Karpas-422 (cell line): Measurements from ENCODE around the gene MESP2. TPM values are rescaled to one million over a fixed set of nuclear protein-coding genes. Genes with fewer than 3 reads are reported as not detected.

Experiments
- DNase-seq: peaks from one replicate; pipeline ENCODE4 v3.0.0-alpha.2; 2015
- H2AFZ ChIP-seq: fragments of 200-600 bp; sonication (generic); 2 replicates; pipeline ENCODE4 v1.6.1; 2014; ENCODE audit warnings: antibody characterized with exemption, low read length, mixed read lengths
- H3K27ac ChIP-seq: fragments of 200-600 bp; sonication (generic); 2 replicates; pipeline ENCODE4 v1.5.1; 2014; ENCODE audit warnings: mild to moderate bottlenecking, low read length, moderate library complexity
- H3K27me3 ChIP-seq: fragments of 200-600 bp; sonication (generic); 2 replicates; pipeline ENCODE4 v1.6.1; 2014; ENCODE audit warnings: low read length, mixed read lengths
- H3K36me3 ChIP-seq: fragments of 200-600 bp; sonication (generic); 2 replicates; pipeline ENCODE4 v1.6.1; 2014; ENCODE audit warnings: low read length, mixed read lengths; ENCODE audit not compliant: insufficient read depth
- H3K4me1 ChIP-seq: fragments of 200-600 bp; sonication (generic); 2 replicates; pipeline ENCODE4 v1.6.1; 2014; ENCODE audit warnings: mild to moderate bottlenecking, low read length, mixed read lengths
- H3K4me2 ChIP-seq: fragments of 200-600 bp; sonication (generic); 2 replicates; pipeline ENCODE4 v1.6.1; 2014; ENCODE audit warnings: low read length, low read depth, mild to moderate bottlenecking; ENCODE audit not compliant: poor library complexity, severe bottlenecking
- H3K4me3 ChIP-seq: fragments of 200-600 bp; sonication (generic); 2 replicates; pipeline ENCODE4 v1.5.1; 2014; ENCODE audit warnings: mild to moderate bottlenecking, antibody characterized with exemption, low read length, mixed read lengths
- H3K79me2 ChIP-seq: fragments of 200-600 bp; sonication (generic); 2 replicates; pipeline ENCODE4 v1.6.1; 2014; ENCODE audit warnings: mild to moderate bottlenecking, low read length, mixed read lengths
- H3K9ac ChIP-seq: fragments of 200-600 bp; sonication (generic); 2 replicates; pipeline ENCODE4 v1.6.0; 2014; ENCODE audit warnings: low read length
- H3K9me2 ChIP-seq: fragments of 200-600 bp; sonication (generic), shearing (Covaris generic); replicated peaks from 2 replicates; pipeline ENCODE4 v1.6.0; 2014; ENCODE audit warnings: mild to moderate bottlenecking, low read length, moderate library complexity; ENCODE audit not compliant: insufficient read depth
- H3K9me3 ChIP-seq: fragments of 300-700, 200-600 bp; sonication (generic); 2 replicates; pipeline ENCODE4 v1.6.1; 2014; ENCODE audit warnings: low read length, mixed read lengths
- H4K20me1 ChIP-seq: fragments of 200-600 bp; sonication (generic); 2 replicates; pipeline ENCODE4 v1.6.1; 2014; ENCODE audit warnings: mild to moderate bottlenecking, antibody characterized with exemption, low read length, low read depth; ENCODE audit not compliant: insufficient read depth
- total RNA-seq: library from RNA; depleted of rRNA; stranded (reverse); fragments of >200 nt; shearing (Covaris generic); gene quantifications from 2 replicates; pipeline ENCODE4 v1.2.3, GENCODE V29; 2014; ENCODE audit warnings: low replicate concordance

MESP2 gene
- total RNA-seq, 1 experiment from 2014 or later, result not detected

DNA sequence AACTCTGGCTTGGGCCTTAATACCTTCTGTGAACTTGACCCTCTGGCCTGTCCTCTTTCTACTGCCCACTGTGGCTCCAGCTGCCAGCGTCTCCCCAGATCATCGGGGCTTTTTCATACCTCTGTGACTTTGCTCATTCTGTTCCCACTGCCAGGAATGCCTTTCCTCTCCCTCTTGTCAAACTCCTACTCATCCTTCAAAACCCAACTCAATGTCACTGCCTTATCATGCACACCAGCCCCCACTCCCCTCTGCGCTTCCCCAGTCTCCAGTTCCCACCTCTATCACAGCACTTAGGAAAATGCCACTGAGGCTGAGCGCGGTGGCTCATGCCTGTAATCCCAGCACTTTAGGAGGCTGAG, 33.6 kb downstream of the MESP2 start:
- H3K9me3 ChIP-seq, result no peaks in the 10 kb centered on the region
- H4K20me1 ChIP-seq, result no peaks in the 10 kb centered on the region
- DNase-seq, result no peak
- H3K4me3 ChIP-seq, result no peak overlapping the region
- H3K79me2 ChIP-seq, result no peaks in the 10 kb centered on the region
- H3K4me1 ChIP-seq, result no peaks in the 10 kb centered on the region
- H3K36me3 ChIP-seq, result no peaks in the 10 kb centered on the region
- H3K9me2 ChIP-seq, result no peaks in the 10 kb centered on the region
- no peak overlapping the region for H2AFZ ChIP-seq
- no peaks in the 10 kb centered on the region for H3K27me3 ChIP-seq
- H3K4me2 ChIP-seq, result no peak overlapping the region
- no peak overlapping the region for H3K27ac ChIP-seq
- H3K9ac ChIP-seq, result no peak overlapping the region

DNA sequence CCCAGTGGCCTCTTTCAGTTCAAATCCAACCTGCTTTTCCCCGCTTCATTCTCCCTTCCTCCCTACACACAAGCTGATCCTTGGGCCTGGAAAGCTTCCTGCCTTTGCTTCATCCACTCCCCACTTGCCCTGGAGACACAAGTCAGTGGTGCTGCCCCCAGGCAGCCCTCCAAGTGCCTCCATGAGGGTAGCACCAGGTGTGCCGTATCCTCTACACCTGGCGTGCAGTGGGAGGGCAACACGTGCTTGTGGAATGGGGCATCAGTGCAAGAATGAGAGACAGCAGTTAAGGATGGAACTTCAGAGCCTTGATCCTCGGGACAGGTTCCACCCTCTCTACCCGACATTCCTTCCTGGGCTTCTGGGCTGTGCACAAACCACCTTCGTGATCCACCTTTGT, 34.7 kb downstream of the MESP2 start:
- Histone ChIP-seq H3K4me3 (no peak overlapping the region), H3K9ac (no peak overlapping the region), H3K9me2 (no peaks in the 10 kb centered on the region), H3K27me3 (no peaks in the 10 kb centered on the region), H3K79me2 (no peaks in the 10 kb centered on the region), H3K27ac (no peak overlapping the region), H3K4me2 (no peak overlapping the region), H4K20me1 (no peaks in the 10 kb centered on the region), H3K36me3 (no peaks in the 10 kb centered on the region), H3K9me3 (no peaks in the 10 kb centered on the region; the same call in 1 of the 2 replicates), H2AFZ (no peak overlapping the region), H3K4me1 (no peaks in the 10 kb centered on the region)
- no peak for DNase-seq

DNA sequence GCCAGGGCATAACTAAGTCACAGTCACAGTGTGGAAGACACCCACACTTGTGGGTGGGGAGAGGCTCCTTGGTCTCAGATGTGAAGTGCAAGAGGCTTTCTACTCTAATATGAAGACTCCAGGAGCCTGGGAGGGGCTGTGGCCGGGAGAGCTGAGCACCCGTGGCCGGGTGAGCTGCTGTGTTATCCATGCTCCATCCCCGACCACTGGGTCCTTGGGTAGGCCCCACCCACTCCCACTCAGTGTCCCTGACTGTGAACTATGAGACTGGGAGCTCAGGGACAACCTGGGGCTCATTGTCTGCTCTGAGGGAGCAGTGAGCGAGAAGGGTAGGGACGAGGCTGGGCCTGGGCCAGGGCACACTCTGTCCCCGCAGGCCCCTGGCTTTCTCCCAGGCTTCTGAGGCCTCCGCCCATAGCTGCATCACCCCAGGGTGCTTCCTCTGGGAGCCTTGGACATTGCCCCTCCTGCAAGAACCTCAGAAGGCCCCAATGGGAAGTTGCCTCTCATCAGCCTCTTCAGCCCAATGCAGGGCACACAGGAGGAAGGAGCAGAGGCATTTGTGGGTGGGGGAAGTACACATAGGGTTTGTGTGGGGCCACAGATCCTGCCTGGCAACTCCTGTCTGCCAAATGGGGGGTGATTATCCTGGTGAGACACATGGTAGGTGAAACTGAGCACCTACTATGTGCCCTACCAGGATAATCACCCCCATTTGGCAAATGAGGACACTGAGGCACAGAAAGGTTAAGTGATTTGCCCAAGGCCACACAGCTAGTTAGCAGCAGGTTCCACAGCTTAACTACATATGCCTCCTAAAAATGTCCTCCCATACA, 36.1 kb downstream of the MESP2 start:
- H3K79me2 ChIP-seq, result no peaks in the 10 kb centered on the region
- H3K27ac ChIP-seq, result no peak overlapping the region
- no peaks in the 10 kb centered on the region for H3K9me2 ChIP-seq
- H4K20me1 ChIP-seq, result no peaks in the 10 kb centered on the region
- no peak overlapping the region for H2AFZ ChIP-seq
- H3K9ac ChIP-seq, result no peak overlapping the region
- no peaks in the 10 kb centered on the region for H3K4me1 ChIP-seq
- H3K36me3 ChIP-seq, result no peaks in the 10 kb centered on the region
- no peak for DNase-seq
- no peak overlapping the region for H3K4me3 ChIP-seq
- no peak overlapping the region for H3K4me2 ChIP-seq
- no peaks in the 10 kb centered on the region for H3K27me3 ChIP-seq
- H3K9me3 ChIP-seq, result no peaks in the 10 kb centered on the region; the same call in 1 of the 2 replicates

DNA sequence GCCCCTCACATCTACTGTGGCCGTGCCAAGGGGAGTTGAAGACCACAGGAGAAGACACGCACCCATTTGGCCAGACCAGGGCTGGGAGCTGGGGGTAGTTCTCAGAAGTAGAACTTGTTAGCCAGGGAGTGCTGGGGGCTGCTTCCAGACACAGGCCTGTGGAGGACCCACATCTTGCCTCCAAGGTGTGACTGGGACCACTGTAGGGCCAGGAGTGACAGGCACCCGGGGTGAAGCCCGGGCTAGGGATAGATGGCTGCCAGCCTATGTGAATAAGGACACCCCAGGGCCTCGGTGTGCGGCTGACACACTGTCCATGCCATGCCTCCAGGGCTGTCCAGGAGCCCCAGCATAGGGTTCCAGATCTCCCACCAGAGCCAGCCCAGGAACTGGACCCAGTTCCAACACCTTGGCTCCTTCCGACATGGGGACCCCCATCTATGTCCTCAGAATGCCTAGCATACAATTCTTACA, 36.8 kb downstream of the MESP2 start:
- Histone ChIP-seq H3K4me2 (no peak overlapping the region), H3K27me3 (no peaks in the 10 kb centered on the region), H3K9me2 (no peaks in the 10 kb centered on the region), H3K9ac (no peak overlapping the region), H3K4me3 (no peak overlapping the region), H3K36me3 (no peaks in the 10 kb centered on the region), H2AFZ (no peak overlapping the region), H3K27ac (no peak overlapping the region), H3K9me3 (no peaks in the 10 kb centered on the region; the same call in 1 of the 2 replicates), H3K79me2 (no peaks in the 10 kb centered on the region), H4K20me1 (no peaks in the 10 kb centered on the region), H3K4me1 (no peaks in the 10 kb centered on the region)
- DNase-seq, result no peak

DNA sequence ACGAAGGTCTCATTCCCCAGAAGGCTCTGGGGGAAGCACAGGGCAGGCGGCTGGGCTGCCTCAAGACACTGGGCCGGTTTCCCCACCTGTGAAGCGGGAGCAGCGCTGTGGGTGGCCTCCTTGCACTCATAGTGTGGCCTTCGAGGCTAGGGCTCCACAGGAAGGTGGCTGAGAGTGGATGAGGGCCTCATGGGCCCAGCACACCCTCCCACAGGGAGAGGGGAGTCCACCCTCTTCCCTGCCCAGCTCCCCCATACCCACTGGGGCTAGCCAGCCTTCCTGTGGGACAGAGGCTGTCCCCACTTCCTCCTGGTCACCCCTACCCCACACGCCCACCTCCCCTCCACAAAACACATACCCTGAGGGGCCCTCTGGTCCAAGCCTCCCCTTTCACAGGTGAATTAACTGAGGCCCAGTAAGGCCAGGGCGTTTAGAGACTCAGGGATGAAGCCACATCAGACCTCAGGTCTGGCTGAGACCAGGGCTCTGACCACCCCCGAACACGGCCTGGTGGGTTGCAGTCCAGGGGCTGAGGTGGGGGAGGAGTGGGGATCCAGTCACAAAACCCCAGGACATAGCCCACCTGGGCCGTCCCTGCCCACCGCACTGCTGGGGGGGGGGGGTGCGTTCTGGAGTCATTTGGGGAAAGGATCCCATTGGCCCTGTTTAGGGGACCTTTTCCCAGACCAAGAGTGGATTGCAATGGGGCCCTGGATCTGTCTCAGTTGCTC, 37.4 kb downstream of the MESP2 start:
- H3K9ac ChIP-seq, result no peak overlapping the region
- no peaks in the 10 kb centered on the region for H3K9me2 ChIP-seq
- H3K4me2 ChIP-seq, result no peak overlapping the region
- H3K9me3 ChIP-seq, result no peaks in the 10 kb centered on the region; the same call in 1 of the 2 replicates
- no peaks in the 10 kb centered on the region for H4K20me1 ChIP-seq
- no peak overlapping the region for H3K27ac ChIP-seq
- no peaks in the 10 kb centered on the region for H3K79me2 ChIP-seq
- no peaks in the 10 kb centered on the region for H3K36me3 ChIP-seq
- no peak for DNase-seq
- H3K27me3 ChIP-seq, result no peaks in the 10 kb centered on the region
- H3K4me3 ChIP-seq, result no peak overlapping the region
- H2AFZ ChIP-seq, result no peak overlapping the region
- no peaks in the 10 kb centered on the region for H3K4me1 ChIP-seq

DNA sequence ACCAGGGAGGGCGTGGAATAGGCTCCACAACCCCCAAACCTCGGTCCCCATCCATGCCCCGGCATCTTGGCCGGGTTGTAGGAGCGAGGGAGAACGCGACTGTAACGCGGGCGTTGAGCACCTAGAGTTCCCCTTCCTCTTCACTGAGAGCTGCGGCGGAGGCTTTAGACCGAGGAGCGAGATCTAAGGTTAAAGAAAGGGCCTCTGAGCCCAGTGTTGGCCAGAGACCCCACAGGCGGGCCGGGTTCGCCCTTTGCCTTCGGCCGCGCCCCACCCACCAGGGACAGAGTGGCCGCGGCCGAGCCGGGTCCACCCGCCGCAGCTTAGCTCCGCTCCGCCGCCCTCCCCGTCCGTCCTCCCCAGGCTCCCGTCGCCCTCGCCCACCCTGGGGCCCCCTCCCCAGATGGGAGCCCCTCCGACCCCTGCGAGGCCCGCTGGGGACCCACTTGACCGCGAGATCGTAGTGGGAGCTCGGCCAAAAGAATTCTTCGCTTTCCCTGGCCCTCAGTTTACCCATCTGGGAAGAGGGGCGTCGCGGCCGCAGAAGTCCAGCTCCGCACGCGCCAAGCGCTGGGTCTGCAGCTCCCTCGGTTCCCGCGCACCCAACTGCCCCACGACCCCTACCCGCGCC, 38.1 kb downstream of the MESP2 start:
- Histone ChIP-seq H3K9ac (no peak overlapping the region), H4K20me1 (no peaks in the 10 kb centered on the region), H3K4me1 (no peaks in the 10 kb centered on the region), H3K9me3 (no peaks in the 10 kb centered on the region; the same call in 1 of the 2 replicates), H3K9me2 (no peaks in the 10 kb centered on the region), H3K79me2 (no peaks in the 10 kb centered on the region), H3K4me3 (no peak overlapping the region), H3K27me3 (no peaks in the 10 kb centered on the region), H3K4me2 (no peak overlapping the region), H3K27ac (no peak overlapping the region), H2AFZ (no peak overlapping the region), H3K36me3 (no peaks in the 10 kb centered on the region)
- no peak for DNase-seq

DNA sequence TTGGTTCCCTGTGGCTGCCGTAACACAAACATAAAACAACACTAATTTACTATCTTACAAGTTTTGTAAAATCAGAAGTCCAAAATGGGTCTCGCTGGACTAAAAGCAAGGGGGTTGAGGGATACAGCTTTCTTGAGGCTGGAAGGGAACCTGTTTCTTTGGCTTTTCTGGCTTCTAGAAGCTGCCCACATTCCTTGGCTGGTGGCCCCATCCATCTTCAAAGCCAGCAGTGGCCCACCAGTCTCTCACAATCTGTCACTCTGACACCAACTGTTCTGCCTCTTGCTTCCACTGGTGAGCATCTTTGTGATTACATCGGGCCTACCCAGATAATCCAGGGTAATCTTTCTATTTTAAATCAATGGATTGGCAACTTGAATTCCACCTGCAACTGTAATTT, 39.6 kb downstream of the MESP2 start:
- DNase-seq, result no peak
- H3K4me2 ChIP-seq, result no peak overlapping the region
- no peaks in the 10 kb centered on the region for H3K79me2 ChIP-seq
- H3K9me2 ChIP-seq, result no peaks in the 10 kb centered on the region
- no peaks in the 10 kb centered on the region for H3K4me1 ChIP-seq
- H3K36me3 ChIP-seq, result no peaks in the 10 kb centered on the region
- no peaks in the 10 kb centered on the region; the same call in 1 of the 2 replicates for H3K9me3 ChIP-seq
- H3K27ac ChIP-seq, result no peak overlapping the region
- no peaks in the 10 kb centered on the region for H4K20me1 ChIP-seq
- no peak overlapping the region for H3K9ac ChIP-seq
- no peak overlapping the region for H3K4me3 ChIP-seq
- no peak overlapping the region for H2AFZ ChIP-seq
- no peaks in the 10 kb centered on the region for H3K27me3 ChIP-seq

DNA sequence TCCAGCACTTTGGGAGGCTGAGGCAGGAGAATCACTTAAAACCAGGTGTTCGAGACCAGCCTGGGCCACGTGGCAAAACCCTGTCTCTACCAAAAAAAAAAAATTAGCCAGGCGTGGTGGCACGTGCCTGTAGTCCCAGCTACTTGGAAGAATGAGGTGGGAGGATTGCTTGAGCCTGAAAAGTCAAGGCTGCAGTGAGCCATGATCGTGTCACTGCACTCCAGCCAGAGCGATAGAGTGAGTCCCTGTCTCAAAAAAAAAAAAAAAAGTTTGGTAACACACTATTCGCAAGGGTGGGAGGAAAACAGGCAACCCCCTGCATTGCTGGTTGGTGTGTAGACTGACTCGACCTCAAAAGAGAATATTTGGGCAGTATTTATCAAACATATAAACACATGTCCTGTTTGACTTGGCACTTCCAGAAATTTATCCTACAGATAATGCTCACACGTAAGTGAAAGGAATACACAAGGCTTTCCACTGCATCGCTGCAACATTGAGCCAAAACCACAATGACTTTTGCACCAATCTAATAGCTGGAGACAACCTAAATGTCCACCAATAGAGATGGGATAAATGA, 41.7 kb downstream of the MESP2 start:
- no peak for DNase-seq
- Histone ChIP-seq H3K9me3 (no peaks in the 10 kb centered on the region; the same call in 1 of the 2 replicates), H3K9me2 (no peaks in the 10 kb centered on the region), H3K4me1 (no peaks in the 10 kb centered on the region), H3K36me3 (no peaks in the 10 kb centered on the region), H4K20me1 (no peaks in the 10 kb centered on the region), H3K27ac (no peak overlapping the region), H3K4me2 (no peak overlapping the region), H3K27me3 (no peaks in the 10 kb centered on the region), H3K79me2 (no peaks in the 10 kb centered on the region), H2AFZ (no peak overlapping the region), H3K9ac (no peak overlapping the region), H3K4me3 (no peak overlapping the region)
